Measurements from ENCODE around the gene METRN. TPM values are rescaled to one million over a fixed set of nuclear protein-coding genes. Genes with fewer than 3 reads are reported as not detected.
"Not testable (repeated sequence)": the region's sequence is repeated elsewhere in the genome, so short reads cannot be mapped to it uniquely, and the experiment has no call there.

Gene METRN
- total RNA-seq, 1 donor from 2014 or later, result 32.2 TPM

- Histone ChIP-seq H3K4me3 (no peak overlapping the region), H3K4me1 (no peaks in the 10 kb centered on the region), H3K9me3 (no peaks in the 10 kb centered on the region), H3K27ac (no peak overlapping the region), H3K27me3 (no peaks in the 10 kb centered on the region), H3K36me3 (no peaks in the 10 kb centered on the region)
- TF ChIP-seq POLR2A (IDR thresholded peaks at IDR 0.05) (no peak), POLR2AphosphoS5 (IDR thresholded peaks at IDR 0.05; ENCODE audit: insufficient read depth in 1 of 2, low read depth in 1 of 2) (no peak), CTCF (IDR thresholded peaks at IDR 0.05) (no peak)
- no peak for DNase-seq (ENCODE audit: extremely low spot score in 2 of 2)
- intact Hi-C loops (cut with DNase I), result no loop called here
Observed at GRCh38 chr16:751152-752006, 36.5 kb downstream of the METRN start.

DNA sequence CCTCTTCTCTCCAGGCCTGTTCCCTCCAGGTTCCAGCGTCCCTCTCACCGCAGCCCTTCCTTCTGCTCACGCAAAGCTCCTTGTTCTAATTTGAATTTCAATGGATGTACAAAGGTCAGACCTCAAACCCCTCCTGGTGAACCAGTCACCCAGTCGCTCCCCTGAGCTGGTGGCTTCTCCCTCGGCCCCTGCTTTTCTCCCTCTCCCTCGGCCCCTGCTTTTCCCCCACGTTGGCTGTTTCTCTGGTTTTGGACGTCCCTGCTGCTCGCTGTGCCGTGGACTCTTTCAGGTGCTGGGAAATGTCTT is 37.0 kb downstream of the METRN start:
- no peaks in the 10 kb centered on the region for H3K27me3 ChIP-seq
- no peaks in the 10 kb centered on the region for H3K36me3 ChIP-seq
- no peak overlapping the region for H3K27ac ChIP-seq
- H3K9me3 ChIP-seq, result no peaks in the 10 kb centered on the region
- intact Hi-C loops (cut with DNase I), result no loop called here
- no peak for TF ChIP-seq POLR2AphosphoS5 (IDR thresholded peaks at IDR 0.05; ENCODE audit: insufficient read depth in 1 of 2, low read depth in 1 of 2)
- TF ChIP-seq POLR2A (IDR thresholded peaks at IDR 0.05), result no peak
- no peak for TF ChIP-seq CTCF (IDR thresholded peaks at IDR 0.05)
- no peak for DNase-seq (ENCODE audit: extremely low spot score in 2 of 2)
- H3K4me1 ChIP-seq, result no peaks in the 10 kb centered on the region
- no peak overlapping the region for H3K4me3 ChIP-seq

- H3K36me3 ChIP-seq; H3K4me1 ChIP-seq; intact Hi-C loops (cut with DNase I); DNase-seq (ENCODE audit: extremely low spot score in 2 of 2); H3K27me3 ChIP-seq; H3K27ac ChIP-seq; H3K9me3 ChIP-seq; H3K4me3 ChIP-seq: not testable (repeated sequence)
Observed at GRCh38 chr16:754121-754607, 39.2 kb downstream of the METRN start.

DNA sequence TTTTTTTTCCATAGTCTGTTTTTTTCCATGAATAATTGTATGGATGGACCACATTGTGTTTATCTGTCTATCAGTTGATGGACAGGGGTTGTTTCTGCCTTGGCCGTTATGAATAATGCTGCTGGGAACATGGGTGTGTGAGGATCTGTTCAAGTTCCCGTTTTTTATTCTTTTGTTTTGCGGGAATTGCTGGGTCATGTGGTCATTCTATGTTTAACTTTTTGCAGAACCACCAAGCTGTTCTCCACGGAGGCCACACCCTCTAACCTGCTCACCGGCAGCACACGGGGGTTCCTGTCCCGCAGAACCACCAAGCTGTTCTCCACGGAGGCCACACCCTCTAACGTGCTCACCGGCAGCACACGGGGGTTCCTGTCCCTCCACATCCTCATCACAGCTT is 39.7 kb downstream of the METRN start:
- H3K27ac ChIP-seq, result no peak overlapping the region
- intact Hi-C loops (cut with DNase I), result no loop called here
- H3K9me3 ChIP-seq, result no peaks in the 10 kb centered on the region
- no peaks in the 10 kb centered on the region for H3K4me1 ChIP-seq
- no peak overlapping the region for H3K4me3 ChIP-seq
- DNase-seq (ENCODE audit: extremely low spot score in 2 of 2), result no peak
- H3K27me3 ChIP-seq, result no peaks in the 10 kb centered on the region
- no peak for TF ChIP-seq POLR2AphosphoS5 (IDR thresholded peaks at IDR 0.05; ENCODE audit: insufficient read depth in 1 of 2, low read depth in 1 of 2)
- no peak for TF ChIP-seq CTCF (IDR thresholded peaks at IDR 0.05)
- TF ChIP-seq POLR2A (IDR thresholded peaks at IDR 0.05), result no peak
- H3K36me3 ChIP-seq, result no peaks in the 10 kb centered on the region

- intact Hi-C loops (cut with DNase I), result no loop called here
- no peaks in the 10 kb centered on the region for H3K36me3 ChIP-seq
- H3K4me3 ChIP-seq, result no peak overlapping the region
- no peaks in the 10 kb centered on the region for H3K9me3 ChIP-seq
- DNase-seq (ENCODE audit: extremely low spot score in 2 of 2), result no peak
- no peaks in the 10 kb centered on the region for H3K27me3 ChIP-seq
- peaks cover 8% of the 10 kb centered on the region for H3K4me1 ChIP-seq
- no peak overlapping the region for H3K27ac ChIP-seq
- TF ChIP-seq CTCF (IDR thresholded peaks at IDR 0.05), result no peak
- TF ChIP-seq POLR2A (IDR thresholded peaks at IDR 0.05), result no peak
- TF ChIP-seq POLR2AphosphoS5 (IDR thresholded peaks at IDR 0.05; ENCODE audit: insufficient read depth in 1 of 2, low read depth in 1 of 2), result no peak
Observed at GRCh38 chr16:756428-756827, 41.5 kb downstream of the METRN start.

All from vagina (tissue), 2 donors.